ENCODE measurements around the gene PLAGL1.

The PLAGL1 gene

GRCh38 chr6:144008120-144008811 is at the start of gene PLAGL1:
Gene PLAGL1 (minus strand): TSS chr6:144008259. CDS start chr6:143948136, 60,123 bp downstream.
- H3K4me3 ChIP-seq (ENCODE audit: low read length, poor library complexity, severe bottlenecking), result peak within 1 kb of the TSS; percentile 77
- H3F3A ChIP-seq (ENCODE audit: low read depth), result no peaks in the 10 kb centered on the region
- peaks cover 8% of the 10 kb centered on the region for H3K4me1 ChIP-seq (ENCODE audit: insufficient read depth, low read length, poor library complexity, severe bottlenecking)
- peak within 1 kb of the TSS; percentile 85 for H2AFZ ChIP-seq (ENCODE audit: low read length)
- peaks cover 6% of the 10 kb centered on the region for H4K20me1 ChIP-seq (ENCODE audit: insufficient read depth, low read length, poor library complexity, severe bottlenecking)
- H3K36me3 ChIP-seq (ENCODE audit: insufficient read depth, low read length), result no peaks in the 10 kb centered on the region
- no peaks in the 10 kb centered on the region for H3K9me3 ChIP-seq (ENCODE audit: insufficient read depth, low read depth, low read length)
- H3K9ac ChIP-seq (ENCODE audit: low read depth, low read length, poor library complexity, severe bottlenecking), result peak within 1 kb of the TSS; percentile 79
- no peaks in the 10 kb centered on the region for H3K9me2 ChIP-seq (replicated peaks; ENCODE audit: low read depth, low read length)
- peak within 1 kb of the TSS; percentile 64 for H3K4me2 ChIP-seq (ENCODE audit: low read depth, low read length, poor library complexity, severe bottlenecking)
- H3K27me3 ChIP-seq (ENCODE audit: insufficient read depth, low read length, poor library complexity, severe bottlenecking), result no peaks in the 10 kb centered on the region
- H3K79me2 ChIP-seq (ENCODE audit: insufficient read depth, low read length), result peaks cover 39% of the 10 kb centered on the region
- TF ChIP-seq CTCF (conservative IDR thresholded peaks at IDR 0.05; ENCODE audit: low read length), result no peak
- TF ChIP-seq EZH2phosphoT487 (IDR thresholded peaks at IDR 0.05; ENCODE audit: borderline replicate concordance), result no peak

- no peak for TF ChIP-seq CTCF (conservative IDR thresholded peaks at IDR 0.05; ENCODE audit: low read length)
- TF ChIP-seq EZH2phosphoT487 (IDR thresholded peaks at IDR 0.05; ENCODE audit: borderline replicate concordance), result no peak
- Histone ChIP-seq H3K79me2 (ENCODE audit: insufficient read depth, low read length) (no peaks in the 10 kb centered on the region), H3K9me3 (ENCODE audit: insufficient read depth, low read depth, low read length) (no peaks in the 10 kb centered on the region), H3F3A (ENCODE audit: low read depth) (no peaks in the 10 kb centered on the region), H3K27me3 (ENCODE audit: insufficient read depth, low read length, poor library complexity, severe bottlenecking) (no peaks in the 10 kb centered on the region), H3K4me3 (ENCODE audit: low read length, poor library complexity, severe bottlenecking) (peak overlapping the region; percentile 51), H4K20me1 (ENCODE audit: insufficient read depth, low read length, poor library complexity, severe bottlenecking) (no peaks in the 10 kb centered on the region), H3K4me2 (ENCODE audit: low read depth, low read length, poor library complexity, severe bottlenecking) (peak overlapping the region; percentile 60), H3K36me3 (ENCODE audit: insufficient read depth, low read length) (no peaks in the 10 kb centered on the region), H3K4me1 (ENCODE audit: insufficient read depth, low read length, poor library complexity, severe bottlenecking) (peaks cover 19% of the 10 kb centered on the region), H2AFZ (ENCODE audit: low read length) (peak overlapping the region; percentile 55), H3K9ac (ENCODE audit: low read depth, low read length, poor library complexity, severe bottlenecking) (peak overlapping the region; percentile 41), H3K9me2 (replicated peaks; ENCODE audit: low read depth, low read length) (no peaks in the 10 kb centered on the region)
Measured at GRCh38 chr6:144055121-144055931, 47.3 kb upstream of the PLAGL1 start.

- no peak overlapping the region for H3K4me3 ChIP-seq (ENCODE audit: low read length, poor library complexity, severe bottlenecking)
- H3F3A ChIP-seq (ENCODE audit: low read depth), result no peaks in the 10 kb centered on the region
- no peaks in the 10 kb centered on the region for H3K9me3 ChIP-seq (ENCODE audit: insufficient read depth, low read depth, low read length)
- H3K27me3 ChIP-seq (ENCODE audit: insufficient read depth, low read length, poor library complexity, severe bottlenecking), result no peaks in the 10 kb centered on the region
- peak overlapping the region; percentile 18 for H3K4me2 ChIP-seq (ENCODE audit: low read depth, low read length, poor library complexity, severe bottlenecking)
- no peaks in the 10 kb centered on the region for H4K20me1 ChIP-seq (ENCODE audit: insufficient read depth, low read length, poor library complexity, severe bottlenecking)
- H3K4me1 ChIP-seq (ENCODE audit: insufficient read depth, low read length, poor library complexity, severe bottlenecking), result peaks cover 19% of the 10 kb centered on the region
- no peak overlapping the region for H3K9ac ChIP-seq (ENCODE audit: low read depth, low read length, poor library complexity, severe bottlenecking)
- no peaks in the 10 kb centered on the region for H3K79me2 ChIP-seq (ENCODE audit: insufficient read depth, low read length)
- no peak overlapping the region for H2AFZ ChIP-seq (ENCODE audit: low read length)
- TF ChIP-seq EZH2phosphoT487 (IDR thresholded peaks at IDR 0.05; ENCODE audit: borderline replicate concordance) (no peak), CTCF (conservative IDR thresholded peaks at IDR 0.05; ENCODE audit: low read length) (no peak)
- no peaks in the 10 kb centered on the region for H3K9me2 ChIP-seq (replicated peaks; ENCODE audit: low read depth, low read length)
- no peaks in the 10 kb centered on the region for H3K36me3 ChIP-seq (ENCODE audit: insufficient read depth, low read length)
Measured at GRCh38 chr6:144053601-144054000, 45.5 kb upstream of the PLAGL1 start.

Measured in Loucy (cell line).